SK-N-SH treated with all-trans-retinoic acid at 6 μM for 48 hours (cell line): ENCODE results near the gene NR2C1.
"Not testable (repeated sequence)": the region's sequence is repeated elsewhere in the genome, so short reads cannot be mapped to it uniquely, and the experiment has no call there.

Source experiments
- ATAC-seq: fragments of 200-7000 bp; cut with Tn5 transposase; 3 replicates; pipeline ENCODE4 v1.9.1; 2020; ENCODE audit warnings: mild to moderate bottlenecking, moderate library complexity
- ARNTL ChIP-seq: fragments of 450-650 bp; formaldehyde crosslinking; IDR thresholded peaks from 2 replicates; pipeline ENCODE4 v1.5.0; 2020; ENCODE audit warnings: low read depth, mild to moderate bottlenecking, moderate library complexity, borderline replicate concordance
- BACH2 ChIP-seq: fragments of 250-450 bp; sonication (Bioruptor Pico); IDR thresholded peaks from 2 replicates; pipeline ENCODE4 v1.9.0; 2021; ENCODE audit warnings: mild to moderate bottlenecking, borderline replicate concordance
- CSDC2 ChIP-seq: fragments of 250-450 bp; sonication (Bioruptor Pico); IDR thresholded peaks from 2 replicates; pipeline ENCODE4 v1.5.0; 2020; ENCODE audit warnings: mild to moderate bottlenecking, moderate library complexity
- OSR1 ChIP-seq: fragments of 250-450 bp; sonication (Bioruptor Pico); IDR thresholded peaks from 2 replicates; pipeline ENCODE4 v1.8.0; 2022; ENCODE audit warnings: moderate library complexity, mild to moderate bottlenecking, inconsistent platforms
- PPARA ChIP-seq: fragments of 250-450 bp; sonication (Bioruptor Pico); IDR thresholded peaks from 2 replicates; pipeline ENCODE4 v1.5.0; 2020; ENCODE audit warnings: mild to moderate bottlenecking, borderline replicate concordance
- TCF4 ChIP-seq: fragments of 250-450 bp; sonication (Bioruptor Pico); IDR thresholded peaks from 2 replicates; pipeline ENCODE4 v1.8.0; 2021; ENCODE audit warnings: mild to moderate bottlenecking, moderate library complexity, borderline replicate concordance
- TOX ChIP-seq: fragments of 250-450 bp; sonication (Bioruptor Pico); IDR thresholded peaks from 2 replicates; pipeline ENCODE4 v1.8.0; 2021; ENCODE audit warnings: mild to moderate bottlenecking, moderate library complexity, borderline replicate concordance
- ZC3H10 ChIP-seq: fragments of 250-450 bp; sonication (Bioruptor Pico); IDR thresholded peaks from 2 replicates; pipeline ENCODE4 v1.5.1; 2021; ENCODE audit warnings: mild to moderate bottlenecking, moderate library complexity
- ZFP30 ChIP-seq: fragments of 450-650 bp; formaldehyde crosslinking; IDR thresholded peaks from 2 replicates; pipeline ENCODE4 v1.5.0; 2022; ENCODE audit warnings: mild to moderate bottlenecking, moderate library complexity
- ZNF565 ChIP-seq: fragments of 450-650 bp; formaldehyde crosslinking; conservative IDR thresholded peaks from 2 replicates; pipeline ENCODE4 v1.5.0; 2020; ENCODE audit warnings: low read depth, mild to moderate bottlenecking, moderate library complexity
- ZNF70 ChIP-seq: fragments of 450-650 bp; formaldehyde crosslinking; IDR thresholded peaks from 2 replicates; pipeline ENCODE4 v1.5.0; 2020; ENCODE audit warnings: mild to moderate bottlenecking, moderate library complexity
- ZNF8 ChIP-seq: fragments of 450-650 bp; formaldehyde crosslinking; IDR thresholded peaks from 2 replicates; pipeline ENCODE4 v1.5.0; 2020; ENCODE audit warnings: mild to moderate bottlenecking, moderate library complexity
- TF ChIP-seq, protein P1 (sequence below): fragments of 250-450 bp; sonication (Bioruptor Pico); IDR thresholded peaks from 2 replicates; pipeline ENCODE4 v1.5.1; 2021; ENCODE audit warnings: mild to moderate bottlenecking, moderate library complexity
- TF ChIP-seq, protein P2 (sequence below): fragments of 250-450 bp; sonication (Bioruptor Pico); IDR thresholded peaks from 2 replicates; pipeline ENCODE4 v1.8.0; 2020; ENCODE audit warnings: mild to moderate bottlenecking, moderate library complexity, borderline replicate concordance
- TF ChIP-seq, protein P3 (sequence below): fragments of 250-450 bp; sonication (Bioruptor Pico); IDR thresholded peaks from 2 replicates; pipeline ENCODE4 v1.8.0; 2021; ENCODE audit warnings: low read depth, mild to moderate bottlenecking, moderate library complexity, borderline replicate concordance
- TF ChIP-seq, protein P4 (sequence below): fragments of 250-450 bp; sonication (Bioruptor Pico); IDR thresholded peaks from 2 replicates; pipeline ENCODE4 v1.5.0; 2020; ENCODE audit warnings: mild to moderate bottlenecking, moderate library complexity

Gene NR2C1

DNA sequence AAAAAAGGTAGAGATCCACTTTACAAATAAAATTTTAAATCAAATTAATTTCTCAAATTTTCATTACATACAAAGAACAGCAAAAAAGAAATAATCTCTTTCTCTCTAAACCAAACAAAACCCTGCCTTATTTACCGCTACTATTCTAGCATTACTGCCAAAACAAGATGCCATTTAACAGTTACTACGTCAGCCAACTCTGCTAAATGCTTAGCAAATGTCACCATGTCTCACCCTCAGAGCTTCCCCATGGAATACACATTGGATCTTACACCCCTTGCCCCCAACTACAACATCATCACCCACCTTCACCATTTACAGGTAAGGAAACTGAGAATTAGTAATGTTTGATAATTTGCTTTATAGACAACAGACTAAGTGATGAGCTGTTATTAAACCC, 23.0 kb upstream of the NR2C1 start:
- no peak for ATAC-seq
- TF ChIP-seq ZNF565 (CRISPR knock-in tag) (no peak), CSDC2 (CRISPR knock-in tag) (no peak), TCF4 (CRISPR knock-in tag) (no peak), ZNF8 (CRISPR knock-in tag) (no peak)
- TF ChIP-seq, protein P1, sequence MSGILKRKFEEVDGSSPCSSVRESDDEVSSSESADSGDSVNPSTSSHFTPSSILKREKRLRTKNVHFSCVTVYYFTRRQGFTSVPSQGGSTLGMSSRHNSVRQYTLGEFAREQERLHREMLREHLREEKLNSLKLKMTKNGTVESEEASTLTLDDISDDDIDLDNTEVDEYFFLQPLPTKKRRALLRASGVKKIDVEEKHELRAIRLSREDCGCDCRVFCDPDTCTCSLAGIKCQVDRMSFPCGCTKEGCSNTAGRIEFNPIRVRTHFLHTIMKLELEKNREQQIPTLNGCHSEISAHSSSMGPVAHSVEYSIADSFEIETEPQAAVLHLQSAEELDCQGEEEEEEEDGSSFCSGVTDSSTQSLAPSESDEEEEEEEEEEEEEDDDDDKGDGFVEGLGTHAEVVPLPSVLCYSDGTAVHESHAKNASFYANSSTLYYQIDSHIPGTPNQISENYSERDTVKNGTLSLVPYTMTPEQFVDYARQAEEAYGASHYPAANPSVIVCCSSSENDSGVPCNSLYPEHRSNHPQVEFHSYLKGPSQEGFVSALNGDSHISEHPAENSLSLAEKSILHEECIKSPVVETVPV (CRISPR knock-in tag): no peak
- TF ChIP-seq, all 23 proteins: peak for 0

DNA sequence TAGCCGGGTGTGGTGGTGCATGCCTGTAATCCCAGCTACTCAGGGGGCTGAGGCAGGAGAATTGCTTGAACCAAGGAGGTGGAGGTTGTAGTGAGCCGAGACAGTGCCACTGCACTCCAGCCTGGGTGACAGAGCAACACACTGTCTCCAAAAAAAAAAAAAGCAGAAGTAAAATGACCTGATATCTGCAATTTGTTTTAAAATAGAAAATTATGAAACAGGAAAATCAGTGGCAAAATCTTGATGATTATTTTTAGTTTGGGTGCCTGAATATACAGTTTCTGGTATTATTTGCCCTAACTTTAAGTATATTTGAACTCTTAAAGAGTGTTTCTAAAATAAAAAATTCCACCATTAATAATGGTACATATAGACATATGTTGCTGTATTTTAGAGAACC, 22.4 kb upstream of the NR2C1 start:
- not testable (repeated sequence) for ATAC-seq

DNA sequence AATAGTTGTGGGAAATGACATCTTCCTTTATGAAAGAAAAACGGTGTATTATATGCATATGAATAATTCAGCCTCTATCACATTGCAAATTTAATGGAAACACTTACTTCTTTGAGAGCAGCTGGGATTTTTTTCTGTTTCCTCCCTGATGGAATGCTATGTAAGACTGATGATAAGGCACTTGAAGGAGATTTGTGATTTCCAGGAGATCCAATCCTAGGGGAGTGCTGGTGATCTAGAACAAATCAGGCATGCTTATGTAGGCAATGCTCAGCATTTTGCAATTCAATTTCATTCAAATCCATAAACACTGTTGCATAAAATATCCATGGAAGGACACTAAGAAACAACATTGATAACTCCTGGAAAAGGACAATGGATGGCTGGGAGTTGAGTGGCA, 16.0 kb upstream of the NR2C1 start:
- ATAC-seq: no peak
- TF ChIP-seq, protein P2, sequence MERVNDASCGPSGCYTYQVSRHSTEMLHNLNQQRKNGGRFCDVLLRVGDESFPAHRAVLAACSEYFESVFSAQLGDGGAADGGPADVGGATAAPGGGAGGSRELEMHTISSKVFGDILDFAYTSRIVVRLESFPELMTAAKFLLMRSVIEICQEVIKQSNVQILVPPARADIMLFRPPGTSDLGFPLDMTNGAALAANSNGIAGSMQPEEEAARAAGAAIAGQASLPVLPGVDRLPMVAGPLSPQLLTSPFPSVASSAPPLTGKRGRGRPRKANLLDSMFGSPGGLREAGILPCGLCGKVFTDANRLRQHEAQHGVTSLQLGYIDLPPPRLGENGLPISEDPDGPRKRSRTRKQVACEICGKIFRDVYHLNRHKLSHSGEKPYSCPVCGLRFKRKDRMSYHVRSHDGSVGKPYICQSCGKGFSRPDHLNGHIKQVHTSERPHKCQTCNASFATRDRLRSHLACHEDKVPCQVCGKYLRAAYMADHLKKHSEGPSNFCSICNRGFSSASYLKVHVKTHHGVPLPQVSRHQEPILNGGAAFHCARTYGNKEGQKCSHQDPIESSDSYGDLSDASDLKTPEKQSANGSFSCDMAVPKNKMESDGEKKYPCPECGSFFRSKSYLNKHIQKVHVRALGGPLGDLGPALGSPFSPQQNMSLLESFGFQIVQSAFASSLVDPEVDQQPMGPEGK (CRISPR knock-in tag): no peak
- TF ChIP-seq OSR1 (CRISPR knock-in tag) (no peak), ZNF8 (CRISPR knock-in tag) (no peak), CSDC2 (CRISPR knock-in tag) (no peak)
- TF ChIP-seq, protein P3, sequence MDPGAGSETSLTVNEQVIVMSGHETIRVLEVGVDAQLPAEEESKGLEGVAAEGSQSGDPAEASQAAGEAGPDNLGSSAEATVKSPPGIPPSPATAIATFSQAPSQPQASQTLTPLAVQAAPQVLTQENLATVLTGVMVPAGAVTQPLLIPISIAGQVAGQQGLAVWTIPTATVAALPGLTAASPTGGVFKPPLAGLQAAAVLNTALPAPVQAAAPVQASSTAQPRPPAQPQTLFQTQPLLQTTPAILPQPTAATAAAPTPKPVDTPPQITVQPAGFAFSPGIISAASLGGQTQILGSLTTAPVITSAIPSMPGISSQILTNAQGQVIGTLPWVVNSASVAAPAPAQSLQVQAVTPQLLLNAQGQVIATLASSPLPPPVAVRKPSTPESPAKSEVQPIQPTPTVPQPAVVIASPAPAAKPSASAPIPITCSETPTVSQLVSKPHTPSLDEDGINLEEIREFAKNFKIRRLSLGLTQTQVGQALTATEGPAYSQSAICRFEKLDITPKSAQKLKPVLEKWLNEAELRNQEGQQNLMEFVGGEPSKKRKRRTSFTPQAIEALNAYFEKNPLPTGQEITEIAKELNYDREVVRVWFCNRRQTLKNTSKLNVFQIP: no peak

DNA sequence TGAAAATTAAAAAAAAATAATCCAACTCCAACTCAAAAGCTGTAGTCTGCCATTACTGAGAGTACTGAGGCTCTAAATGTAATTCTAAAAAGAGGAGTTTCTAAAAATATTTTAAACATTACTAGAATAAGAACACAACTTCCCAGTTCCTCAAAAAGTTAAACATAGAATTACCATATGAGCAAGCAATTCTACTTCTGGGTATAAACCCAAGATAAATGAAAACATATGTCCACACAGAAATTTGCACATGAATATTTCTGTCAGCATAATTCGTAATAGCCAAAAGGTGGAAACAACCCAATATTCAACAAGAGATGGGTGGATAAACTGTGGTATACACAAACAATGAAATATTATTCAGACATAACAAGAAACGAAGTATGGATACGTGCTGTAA, 15.0 kb upstream of the NR2C1 start:
- no peak for ATAC-seq
- TF ChIP-seq CSDC2 (CRISPR knock-in tag) (no peak), PPARA (no peak), TCF4 (CRISPR knock-in tag) (no peak), ZNF70 (CRISPR knock-in tag) (no peak), BACH2 (CRISPR knock-in tag) (no peak), ZNF8 (CRISPR knock-in tag) (no peak), ZFP30 (no peak), ARNTL (CRISPR knock-in tag) (no peak), TOX (no peak), ZC3H10 (CRISPR knock-in tag) (no peak)
- TF ChIP-seq, protein P4, sequence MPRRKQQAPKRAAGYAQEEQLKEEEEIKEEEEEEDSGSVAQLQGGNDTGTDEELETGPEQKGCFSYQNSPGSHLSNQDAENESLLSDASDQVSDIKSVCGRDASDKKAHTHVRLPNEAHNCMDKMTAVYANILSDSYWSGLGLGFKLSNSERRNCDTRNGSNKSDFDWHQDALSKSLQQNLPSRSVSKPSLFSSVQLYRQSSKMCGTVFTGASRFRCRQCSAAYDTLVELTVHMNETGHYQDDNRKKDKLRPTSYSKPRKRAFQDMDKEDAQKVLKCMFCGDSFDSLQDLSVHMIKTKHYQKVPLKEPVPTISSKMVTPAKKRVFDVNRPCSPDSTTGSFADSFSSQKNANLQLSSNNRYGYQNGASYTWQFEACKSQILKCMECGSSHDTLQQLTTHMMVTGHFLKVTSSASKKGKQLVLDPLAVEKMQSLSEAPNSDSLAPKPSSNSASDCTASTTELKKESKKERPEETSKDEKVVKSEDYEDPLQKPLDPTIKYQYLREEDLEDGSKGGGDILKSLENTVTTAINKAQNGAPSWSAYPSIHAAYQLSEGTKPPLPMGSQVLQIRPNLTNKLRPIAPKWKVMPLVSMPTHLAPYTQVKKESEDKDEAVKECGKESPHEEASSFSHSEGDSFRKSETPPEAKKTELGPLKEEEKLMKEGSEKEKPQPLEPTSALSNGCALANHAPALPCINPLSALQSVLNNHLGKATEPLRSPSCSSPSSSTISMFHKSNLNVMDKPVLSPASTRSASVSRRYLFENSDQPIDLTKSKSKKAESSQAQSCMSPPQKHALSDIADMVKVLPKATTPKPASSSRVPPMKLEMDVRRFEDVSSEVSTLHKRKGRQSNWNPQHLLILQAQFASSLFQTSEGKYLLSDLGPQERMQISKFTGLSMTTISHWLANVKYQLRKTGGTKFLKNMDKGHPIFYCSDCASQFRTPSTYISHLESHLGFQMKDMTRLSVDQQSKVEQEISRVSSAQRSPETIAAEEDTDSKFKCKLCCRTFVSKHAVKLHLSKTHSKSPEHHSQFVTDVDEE (CRISPR knock-in tag): no peak
- TF ChIP-seq, protein P3: no peak
- TF ChIP-seq, protein P2 (CRISPR knock-in tag): no peak
